ENCODE results near the gene KCNK10.

- TF ChIP-seq CTCF (conservative IDR thresholded peaks at IDR 0.05), result no peak
- no peak for TF ChIP-seq ZFX (IDR thresholded peaks at IDR 0.05)
Observed at GRCh38 chr14:88137327-88137726, 185.7 kb downstream of the KCNK10 start.
